ENCODE measurements around the gene SYT9.
"Not testable (repeated sequence)": the region's sequence is repeated elsewhere in the genome, so short reads cannot be mapped to it uniquely, and the experiment has no call there.

SYT9 gene

GRCh38 chr11:7511401-7511800, 259.7 kb downstream of the SYT9 start:
- DNase-seq: peak in 1 of 2 experiments; percentile 17

DNA sequence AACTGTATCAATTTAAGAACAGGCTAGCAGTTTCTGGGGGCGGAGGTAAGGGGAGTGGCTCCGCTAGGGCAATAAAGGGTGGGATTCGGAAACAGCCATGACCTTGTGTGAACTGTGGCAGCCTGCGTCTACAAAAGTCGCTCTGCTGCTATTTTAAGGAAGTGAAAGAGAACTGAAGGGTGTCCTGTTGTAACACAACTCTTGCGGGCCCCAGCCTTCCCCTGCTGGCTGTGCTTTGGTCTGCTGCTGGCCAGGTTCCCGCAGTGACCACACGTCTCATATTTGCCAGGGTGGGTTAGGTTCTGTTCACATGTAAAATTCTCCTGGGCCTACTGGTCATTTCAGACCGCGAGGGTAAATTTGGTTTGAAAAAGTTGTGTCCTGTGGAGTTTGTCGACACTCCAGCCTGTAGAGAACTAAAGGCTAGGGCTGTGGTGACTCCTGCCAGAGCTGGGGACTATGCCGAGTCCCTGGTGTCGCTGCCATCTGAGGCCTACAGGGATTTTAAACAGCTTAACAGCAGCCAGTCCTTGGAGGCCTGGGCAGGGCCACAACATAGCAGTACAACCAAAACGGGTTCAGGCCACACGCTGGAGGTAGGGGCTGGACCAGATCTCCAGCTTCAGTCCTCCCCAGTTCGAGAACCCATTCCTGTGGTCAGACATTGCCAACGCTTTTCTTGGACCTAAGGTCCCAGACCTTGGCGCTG, 261.0 kb downstream of the SYT9 start:
- DNase-seq: no peak

GRCh38 chr11:7513234-7514098, 261.8 kb downstream of the SYT9 start, which contains the start of gene PPFIBP2:
PPFIBP2 (plus strand) TSS chr11:7513999; CDS start chr11:7549476, 35,477 bp downstream.
- no peak for DNase-seq

GRCh38 chr11:7514099-7514591, 262.4 kb downstream of the SYT9 start:
- no peak for DNase-seq

DNA sequence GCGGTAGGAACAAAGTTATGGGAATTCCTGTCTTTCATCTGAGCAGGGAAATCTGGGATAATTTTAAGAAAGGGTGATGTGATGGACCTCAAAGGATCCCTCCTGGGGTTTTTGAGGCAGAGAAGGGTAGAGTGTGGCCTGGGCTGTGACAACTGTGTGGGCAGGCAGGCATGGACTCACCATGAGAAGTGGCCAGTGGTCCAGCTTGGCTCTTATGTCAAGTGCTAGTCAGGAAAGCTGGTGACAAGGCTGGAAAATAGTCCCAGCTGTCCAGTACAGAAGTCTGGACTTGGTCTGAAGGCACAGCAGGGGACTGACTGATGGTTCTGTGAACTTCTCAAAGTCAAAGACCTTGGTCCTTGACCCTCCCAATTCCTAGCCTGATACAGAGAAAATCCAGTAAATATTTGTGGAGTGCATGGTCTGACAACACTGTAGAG, 263.8 kb downstream of the SYT9 start:
- no peak for DNase-seq

DNA sequence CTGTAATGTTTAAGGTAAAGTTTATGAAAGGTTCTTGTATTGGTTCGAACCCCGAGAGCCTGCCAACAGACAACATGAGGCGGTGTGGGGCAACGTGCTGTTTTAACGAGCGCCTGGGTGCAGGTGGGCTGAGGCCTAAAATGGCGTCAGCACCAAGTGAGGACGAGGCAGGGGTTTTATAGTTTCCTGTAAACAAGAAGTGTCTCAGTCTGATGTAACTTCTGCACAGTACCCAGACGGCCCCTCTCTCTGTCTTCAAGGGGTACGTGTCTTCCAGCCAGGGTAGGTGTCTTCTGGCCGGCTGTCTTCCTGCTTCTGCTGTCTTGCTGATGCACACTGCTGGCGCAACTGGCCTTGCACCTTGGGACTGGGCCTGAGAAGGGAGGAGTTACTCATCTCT, 264.8 kb downstream of the SYT9 start:
- no peak for DNase-seq

- not testable (repeated sequence) for DNase-seq
These were observed 266.0 kb downstream of the SYT9 start for GRCh38 chr11:7517743-7518142.
